ENCODE measurements around the gene HOXB1.

HOXB1 gene

DNA sequence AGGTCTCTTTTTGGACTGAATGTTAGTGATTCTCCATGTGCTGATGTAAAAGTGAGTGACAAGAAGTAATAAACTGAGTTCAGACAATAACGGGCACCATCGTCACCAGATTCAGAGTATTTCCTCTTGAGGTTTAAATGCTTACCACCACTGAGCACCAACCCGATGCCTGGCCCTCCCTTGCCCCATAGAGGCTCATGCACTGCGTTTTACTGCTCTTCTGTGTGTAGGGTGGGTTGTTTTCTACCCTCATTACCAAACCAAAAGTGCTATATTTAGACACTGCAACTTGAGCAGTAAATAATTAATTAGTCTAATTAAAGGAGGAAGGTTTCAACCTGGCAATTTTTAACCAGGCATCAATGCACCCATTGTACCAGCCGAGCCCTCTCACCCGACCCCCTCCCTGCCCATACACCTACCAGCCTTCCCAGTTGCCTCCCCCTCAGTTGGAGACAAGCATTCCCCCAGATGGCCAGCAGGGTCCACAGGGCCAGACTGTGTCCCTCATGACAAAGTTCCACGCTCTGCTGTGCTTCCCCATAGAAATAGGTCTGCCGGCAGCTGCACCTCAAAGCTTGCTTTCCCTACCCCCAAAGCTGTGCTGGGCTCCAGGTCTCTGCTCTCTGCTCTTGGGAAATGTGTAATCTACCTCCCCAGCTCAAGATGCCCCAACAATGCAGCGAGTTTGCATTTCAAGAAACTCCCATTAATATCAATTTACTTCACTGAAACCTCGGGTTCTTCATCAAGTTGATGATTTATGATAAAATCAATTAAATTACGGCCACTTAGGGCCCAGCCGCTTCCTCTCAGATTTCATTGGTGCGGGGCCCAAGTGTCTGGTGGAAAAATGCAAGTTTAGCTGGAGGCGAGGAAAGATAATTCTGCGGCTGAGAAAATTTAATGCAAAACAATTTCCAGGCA is 31.3 kb upstream of the HOXB1 start:
- TF ChIP-seq, protein P1, sequence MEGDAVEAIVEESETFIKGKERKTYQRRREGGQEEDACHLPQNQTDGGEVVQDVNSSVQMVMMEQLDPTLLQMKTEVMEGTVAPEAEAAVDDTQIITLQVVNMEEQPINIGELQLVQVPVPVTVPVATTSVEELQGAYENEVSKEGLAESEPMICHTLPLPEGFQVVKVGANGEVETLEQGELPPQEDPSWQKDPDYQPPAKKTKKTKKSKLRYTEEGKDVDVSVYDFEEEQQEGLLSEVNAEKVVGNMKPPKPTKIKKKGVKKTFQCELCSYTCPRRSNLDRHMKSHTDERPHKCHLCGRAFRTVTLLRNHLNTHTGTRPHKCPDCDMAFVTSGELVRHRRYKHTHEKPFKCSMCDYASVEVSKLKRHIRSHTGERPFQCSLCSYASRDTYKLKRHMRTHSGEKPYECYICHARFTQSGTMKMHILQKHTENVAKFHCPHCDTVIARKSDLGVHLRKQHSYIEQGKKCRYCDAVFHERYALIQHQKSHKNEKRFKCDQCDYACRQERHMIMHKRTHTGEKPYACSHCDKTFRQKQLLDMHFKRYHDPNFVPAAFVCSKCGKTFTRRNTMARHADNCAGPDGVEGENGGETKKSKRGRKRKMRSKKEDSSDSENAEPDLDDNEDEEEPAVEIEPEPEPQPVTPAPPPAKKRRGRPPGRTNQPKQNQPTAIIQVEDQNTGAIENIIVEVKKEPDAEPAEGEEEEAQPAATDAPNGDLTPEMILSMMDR (IDR thresholded peaks at IDR 0.05; ENCODE audit: low read depth, low read length) = no peak
- DNase-seq (ENCODE audit: extremely low read depth, low read depth) = no peak

DNA sequence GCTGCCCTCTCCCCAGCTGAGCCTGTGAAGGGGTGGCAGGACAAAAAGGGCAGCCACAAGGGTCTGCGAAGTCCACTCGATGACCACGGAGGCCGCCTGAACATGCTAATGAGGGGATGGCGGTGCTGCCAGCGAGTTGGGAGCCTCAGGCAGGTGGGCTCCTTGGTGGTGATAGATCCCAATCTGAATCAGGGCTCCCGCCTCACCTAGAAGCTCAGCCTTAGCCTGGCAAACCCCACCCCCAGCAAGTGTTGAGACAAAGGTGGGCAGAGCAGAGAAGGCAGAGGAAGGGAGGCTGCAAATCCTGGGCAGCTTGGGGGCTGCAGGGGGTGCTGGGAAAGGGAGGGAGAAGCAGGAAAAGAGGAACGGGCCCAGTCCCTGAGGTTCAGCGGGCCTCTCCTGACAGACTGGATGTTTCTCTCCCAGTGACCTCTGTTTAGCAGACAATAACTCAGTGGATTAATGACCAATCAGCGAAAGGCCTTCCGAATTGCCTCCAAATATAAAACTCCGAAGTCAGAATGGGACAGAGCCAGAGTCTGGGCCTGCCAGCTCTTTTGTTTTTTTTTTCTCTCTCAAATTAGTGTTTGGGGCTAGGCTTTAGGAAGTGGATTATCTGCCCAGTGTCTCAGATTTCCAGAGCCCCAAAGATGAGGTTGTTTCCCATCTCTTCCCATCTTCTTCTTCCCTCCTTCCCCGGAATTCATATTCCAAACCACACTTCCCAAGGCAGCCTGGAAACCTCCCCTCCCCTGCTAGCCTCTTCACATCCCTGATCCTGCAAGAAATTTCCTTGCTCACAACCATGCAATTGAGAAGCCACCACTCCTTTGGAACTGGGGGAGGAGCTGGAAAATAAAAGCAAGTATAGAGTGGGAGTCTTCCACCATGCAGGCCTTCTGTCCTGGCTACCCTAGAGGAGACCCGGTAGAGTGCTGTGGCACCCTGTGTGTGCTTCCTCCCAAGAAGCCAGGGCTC is 29.3 kb upstream of the HOXB1 start:
- TF ChIP-seq, protein P1 (IDR thresholded peaks at IDR 0.05; ENCODE audit: low read depth, low read length) = no peak
- no peak for DNase-seq (ENCODE audit: extremely low read depth, low read depth)

DNA sequence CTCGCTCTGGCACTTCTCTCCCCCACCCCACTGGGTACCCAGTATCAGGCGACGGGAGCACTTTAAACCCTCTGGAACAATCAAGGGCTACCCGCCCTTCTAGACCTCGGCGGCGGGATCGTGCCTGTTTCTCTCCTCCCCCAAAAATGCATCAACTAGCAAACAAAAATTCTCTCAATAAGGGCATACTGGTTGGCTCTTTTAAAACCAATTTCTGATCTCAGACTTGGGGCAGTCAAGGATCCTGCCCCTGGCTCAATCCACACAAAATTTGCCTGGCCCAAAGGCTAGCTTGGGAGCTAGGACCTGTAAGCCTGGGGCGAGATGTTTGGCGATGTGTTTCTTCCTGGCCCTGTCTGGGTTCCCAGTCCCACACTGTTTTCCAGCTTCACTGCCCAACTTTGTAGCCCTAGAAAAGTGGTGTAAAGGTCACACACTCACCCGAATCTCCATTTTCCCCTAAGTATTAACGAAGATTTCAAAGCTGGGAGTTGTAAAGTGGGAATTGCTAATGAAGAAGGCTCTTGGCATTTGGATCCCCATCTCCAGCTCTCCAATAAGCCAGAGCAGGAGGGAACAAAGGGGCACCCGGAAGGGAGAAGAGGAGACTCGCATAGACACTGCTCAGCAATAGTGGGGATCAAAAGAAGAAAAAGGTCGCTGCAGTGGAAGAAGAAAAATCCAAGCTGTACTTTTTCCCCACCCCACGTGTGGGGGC is 28.5 kb upstream of the HOXB1 start:
- no peak for DNase-seq (ENCODE audit: extremely low read depth, low read depth)
- TF ChIP-seq, protein P1 (IDR thresholded peaks at IDR 0.05; ENCODE audit: low read depth, low read length) = no peak

DNA sequence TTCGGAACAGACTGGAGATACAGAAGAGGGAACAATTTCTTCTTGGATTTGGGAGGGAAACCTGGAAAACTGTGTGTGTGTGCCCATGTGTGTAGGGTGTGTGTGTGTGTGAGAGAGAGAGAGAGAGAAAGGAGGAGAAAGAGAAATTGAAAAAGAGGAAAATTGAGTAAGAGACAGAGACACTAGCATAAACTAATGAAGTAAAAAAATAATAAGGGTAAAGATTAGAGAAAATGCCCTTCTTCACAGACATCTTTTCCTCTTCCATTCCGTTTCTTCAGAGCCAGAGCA is 28.0 kb upstream of the HOXB1 start:
- TF ChIP-seq, protein P1 (IDR thresholded peaks at IDR 0.05; ENCODE audit: low read depth, low read length) = no peak
- DNase-seq (ENCODE audit: extremely low read depth, low read depth) = no peak

DNA sequence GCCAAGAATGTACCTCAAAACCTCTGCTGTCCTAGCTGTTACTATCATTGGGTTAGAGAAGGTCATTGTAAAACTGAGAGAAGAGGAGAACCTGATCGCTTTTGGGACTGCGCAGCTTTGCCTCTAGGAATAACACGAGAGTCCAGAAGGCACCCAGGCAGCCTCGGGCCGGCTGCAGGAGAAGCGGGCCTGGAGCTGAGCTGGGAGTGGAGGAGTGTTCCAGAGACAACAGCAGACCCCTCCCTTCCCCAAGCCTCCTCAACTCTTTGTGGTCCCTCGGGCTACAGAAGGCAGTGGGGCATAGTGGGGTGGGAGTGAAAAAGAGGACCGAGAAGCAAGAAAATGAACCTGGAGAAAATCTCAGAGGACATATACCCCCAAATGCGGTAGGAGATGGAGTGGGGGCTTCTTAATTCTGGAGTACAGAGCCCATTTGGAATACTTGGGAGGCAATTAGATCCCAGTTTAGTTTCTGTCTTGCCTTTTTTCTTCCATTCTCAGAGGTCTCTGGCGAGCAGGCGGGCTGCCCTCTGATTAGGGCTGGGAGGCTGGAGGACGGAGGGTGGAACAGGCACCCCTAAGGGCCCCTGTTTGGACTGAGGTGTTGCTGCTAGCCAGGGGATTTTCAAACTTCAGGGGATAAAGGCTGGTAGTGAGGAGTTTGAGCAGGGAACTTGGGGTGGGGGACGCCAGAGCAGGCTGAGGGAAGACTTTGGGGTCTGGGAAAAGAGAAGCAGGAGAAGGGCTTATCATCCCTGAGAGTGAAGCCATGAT is 27.4 kb upstream of the HOXB1 start:
- TF ChIP-seq, protein P1 (IDR thresholded peaks at IDR 0.05; ENCODE audit: low read depth, low read length) = no peak
- no peak for DNase-seq (ENCODE audit: extremely low read depth, low read depth)

DNA sequence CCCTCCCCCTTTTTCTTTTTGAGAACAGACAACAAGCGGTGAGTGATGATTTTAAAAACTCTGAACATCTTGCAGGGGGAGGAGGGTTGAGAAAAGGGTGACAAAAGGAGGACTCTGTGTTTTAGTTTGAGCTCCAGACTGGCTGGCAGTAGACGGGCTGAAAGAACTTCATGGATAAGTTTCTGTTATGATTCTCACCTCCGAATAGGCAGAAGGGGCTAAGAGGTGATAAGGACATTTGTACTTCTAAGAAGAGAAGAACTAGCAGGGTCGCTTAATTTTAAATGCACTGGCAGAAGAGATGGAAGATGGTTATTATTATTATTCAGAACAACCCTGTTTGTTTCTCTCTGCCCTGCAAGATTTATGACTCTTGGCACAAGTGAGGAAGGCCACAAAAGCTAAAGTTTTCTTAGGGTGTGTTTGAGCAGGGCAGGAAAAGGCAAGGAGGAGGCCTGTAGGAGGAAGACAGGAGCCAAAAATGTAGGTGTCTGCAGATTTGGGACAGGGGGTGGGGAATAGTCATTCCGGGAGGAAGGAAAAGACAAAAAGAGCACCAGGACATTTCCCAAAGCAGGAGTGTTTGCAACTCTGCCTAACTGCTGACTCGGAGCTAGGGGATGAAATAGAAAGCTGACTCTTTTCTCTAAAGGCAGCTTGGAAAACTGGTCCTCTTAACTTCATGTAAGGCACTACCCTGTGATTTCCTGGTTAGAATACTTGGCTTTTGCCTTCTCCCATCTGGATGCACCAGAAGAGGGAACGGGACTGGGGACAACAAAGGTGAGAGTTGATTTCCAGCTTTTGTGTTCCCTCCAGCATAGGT is 26.0 kb upstream of the HOXB1 start:
- TF ChIP-seq, protein P1 (IDR thresholded peaks at IDR 0.05; ENCODE audit: low read depth, low read length) = no peak
- no peak for DNase-seq (ENCODE audit: extremely low read depth, low read depth)

Data from AG09319 (cell line).